Measurements from ENCODE around the gene NECAB2. TPM values are rescaled to one million over a fixed set of nuclear protein-coding genes. Genes with fewer than 3 reads are reported as not detected.
A peak's percentile ranks its signal among the peaks of the same experiment; 100 is the strongest.

Gene NECAB2
- total RNA-seq, 1 donor, result not detected

DNA sequence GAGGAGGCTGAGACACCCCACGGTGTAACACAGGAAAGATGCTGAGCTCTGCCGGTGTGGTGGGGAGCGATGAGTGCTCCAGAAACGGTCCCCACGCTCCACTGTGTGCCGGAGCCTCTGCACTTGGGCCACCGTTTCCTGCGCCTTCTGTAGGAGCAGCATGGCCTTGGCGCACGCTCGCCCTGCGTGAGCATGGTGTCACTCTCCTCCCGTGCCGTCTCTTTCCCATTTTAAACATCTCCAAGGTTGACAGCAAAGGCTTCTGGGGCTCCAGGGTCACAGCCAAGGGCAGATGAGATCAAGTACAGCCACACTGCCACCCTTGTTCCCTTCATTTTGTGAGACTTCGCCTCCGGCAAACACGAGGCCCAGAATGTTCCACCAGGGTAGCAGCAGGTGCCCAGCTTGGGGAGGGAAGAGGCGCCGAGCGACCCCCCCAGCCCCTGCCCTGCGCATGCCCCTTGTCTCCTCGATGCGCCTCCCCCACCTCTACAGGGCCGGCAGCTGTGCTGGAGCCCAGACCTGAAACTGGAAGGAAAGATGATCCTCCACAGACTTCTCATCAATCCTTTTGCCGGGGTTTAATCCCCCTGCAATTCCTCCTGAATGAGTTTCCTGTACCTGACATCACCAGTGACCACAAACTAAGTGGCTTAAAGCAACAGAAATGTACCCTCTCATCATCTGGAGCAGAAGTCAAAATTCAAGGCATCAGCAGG, 34.9 kb upstream of the NECAB2 start:
- H3K4me3 ChIP-seq (ENCODE audit: low read depth, low read length), result no peak overlapping the region
- DNase-seq (ENCODE audit: low read depth), result peak; percentile 30
- TF ChIP-seq, protein P1, sequence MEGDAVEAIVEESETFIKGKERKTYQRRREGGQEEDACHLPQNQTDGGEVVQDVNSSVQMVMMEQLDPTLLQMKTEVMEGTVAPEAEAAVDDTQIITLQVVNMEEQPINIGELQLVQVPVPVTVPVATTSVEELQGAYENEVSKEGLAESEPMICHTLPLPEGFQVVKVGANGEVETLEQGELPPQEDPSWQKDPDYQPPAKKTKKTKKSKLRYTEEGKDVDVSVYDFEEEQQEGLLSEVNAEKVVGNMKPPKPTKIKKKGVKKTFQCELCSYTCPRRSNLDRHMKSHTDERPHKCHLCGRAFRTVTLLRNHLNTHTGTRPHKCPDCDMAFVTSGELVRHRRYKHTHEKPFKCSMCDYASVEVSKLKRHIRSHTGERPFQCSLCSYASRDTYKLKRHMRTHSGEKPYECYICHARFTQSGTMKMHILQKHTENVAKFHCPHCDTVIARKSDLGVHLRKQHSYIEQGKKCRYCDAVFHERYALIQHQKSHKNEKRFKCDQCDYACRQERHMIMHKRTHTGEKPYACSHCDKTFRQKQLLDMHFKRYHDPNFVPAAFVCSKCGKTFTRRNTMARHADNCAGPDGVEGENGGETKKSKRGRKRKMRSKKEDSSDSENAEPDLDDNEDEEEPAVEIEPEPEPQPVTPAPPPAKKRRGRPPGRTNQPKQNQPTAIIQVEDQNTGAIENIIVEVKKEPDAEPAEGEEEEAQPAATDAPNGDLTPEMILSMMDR (IDR thresholded peaks at IDR 0.05; ENCODE audit: insufficient read depth, low read depth, low read length), result no peak

DNA sequence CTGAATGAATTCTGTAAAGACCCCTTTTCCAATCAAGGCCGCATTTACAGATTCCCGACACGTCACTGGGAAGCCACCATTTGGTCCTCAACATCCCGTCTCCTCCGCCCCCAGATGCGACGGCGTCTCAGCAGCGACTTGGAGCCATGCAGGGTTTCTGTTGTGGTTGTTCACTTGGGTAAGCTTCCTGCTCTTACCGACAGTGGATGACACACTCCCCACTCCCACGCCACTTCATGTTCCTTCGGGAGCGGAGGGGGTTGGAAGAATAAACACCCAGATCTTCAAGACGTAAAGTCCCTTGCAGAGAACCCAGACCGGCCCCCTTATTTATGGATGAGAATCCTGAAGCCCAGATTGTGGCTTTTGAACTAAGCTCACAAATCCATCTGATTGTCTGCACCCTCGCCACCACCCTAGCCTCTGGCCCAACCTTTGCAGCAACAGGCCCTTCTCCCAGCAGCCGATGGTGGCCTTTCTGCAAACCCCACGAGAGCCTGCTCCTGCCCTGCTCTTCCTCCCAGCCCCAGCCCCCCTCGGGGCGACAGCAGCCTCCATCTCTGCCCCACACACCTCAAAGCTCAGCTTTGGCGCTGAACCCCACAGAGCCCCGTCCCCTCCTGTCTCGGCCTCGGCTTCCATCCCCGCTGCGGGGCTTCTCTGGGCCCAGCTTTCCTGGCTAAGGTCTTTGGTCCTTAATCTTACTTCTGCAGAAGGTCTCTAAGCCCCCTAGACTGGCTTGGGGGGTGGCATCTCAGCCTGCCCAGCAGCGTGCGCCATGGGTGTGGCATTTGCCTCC, 34.0 kb upstream of the NECAB2 start:
- TF ChIP-seq, protein P1 (IDR thresholded peaks at IDR 0.05; ENCODE audit: insufficient read depth, low read depth, low read length), result no peak
- H3K4me3 ChIP-seq (ENCODE audit: low read depth, low read length), result no peak overlapping the region
- peak; percentile 52 for DNase-seq (ENCODE audit: low read depth)

DNA sequence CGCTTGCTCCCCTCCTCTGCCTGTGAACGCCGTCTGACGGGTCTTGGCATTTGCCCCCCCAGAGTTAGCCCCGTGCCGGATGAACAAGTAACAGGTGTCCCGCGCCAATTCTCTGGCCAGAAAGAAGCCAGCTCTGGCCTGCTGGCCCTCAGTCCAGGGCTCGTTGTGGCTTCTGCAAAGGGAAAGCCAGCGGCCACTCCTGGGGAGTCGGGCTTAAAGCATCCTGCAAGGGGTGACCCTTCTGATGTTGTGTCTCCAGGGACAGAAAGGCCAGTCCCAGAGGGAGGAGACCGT, 33.4 kb upstream of the NECAB2 start:
- TF ChIP-seq, protein P1 (IDR thresholded peaks at IDR 0.05; ENCODE audit: insufficient read depth, low read depth, low read length), result no peak
- no peak overlapping the region for H3K4me3 ChIP-seq (ENCODE audit: low read depth, low read length)
- DNase-seq (ENCODE audit: low read depth), result no peak

DNA sequence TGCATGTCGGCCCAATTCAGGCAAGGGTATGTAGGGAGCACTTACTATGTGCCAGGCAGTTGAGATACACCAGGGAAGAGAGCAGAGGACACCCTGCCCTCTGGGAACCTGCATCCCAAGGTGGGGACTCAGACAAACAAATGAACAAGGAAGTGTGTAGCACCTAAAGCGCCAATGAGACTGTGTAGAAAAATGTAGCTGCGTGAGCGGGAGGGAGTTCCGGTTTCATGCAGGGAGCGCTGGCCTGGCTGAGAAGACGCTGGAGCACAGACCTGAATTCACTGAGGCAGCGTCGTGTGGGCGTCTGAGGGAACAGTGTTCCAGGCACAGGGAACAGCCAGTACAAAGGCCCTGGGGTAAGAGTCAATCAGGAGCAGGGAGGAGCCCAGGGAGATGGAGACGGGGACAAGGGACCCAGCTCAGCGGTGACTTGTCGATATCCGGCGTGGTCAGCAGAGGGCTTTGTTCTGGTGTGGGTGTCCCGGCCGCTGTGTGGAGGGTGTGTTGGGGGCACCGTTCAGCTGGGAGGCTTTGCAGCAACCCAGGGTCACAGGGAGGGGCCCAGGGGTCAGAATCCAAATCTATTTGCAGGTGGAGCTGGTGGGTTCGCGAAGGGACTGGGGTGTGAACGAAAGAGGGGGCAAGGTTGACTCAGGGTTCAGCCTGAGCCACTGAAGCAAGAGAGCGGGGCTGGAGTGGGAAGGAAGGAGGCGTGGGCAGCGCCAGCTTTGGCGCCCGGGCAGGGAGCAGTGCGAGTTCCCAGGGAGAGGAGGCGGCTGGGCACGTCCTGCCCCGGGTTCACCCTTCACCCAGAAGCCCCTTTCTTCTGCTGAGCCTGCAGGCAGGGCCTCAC, 32.8 kb upstream of the NECAB2 start:
- TF ChIP-seq, protein P1 (IDR thresholded peaks at IDR 0.05; ENCODE audit: insufficient read depth, low read depth, low read length), result no peak
- DNase-seq (ENCODE audit: low read depth), result no peak

DNA sequence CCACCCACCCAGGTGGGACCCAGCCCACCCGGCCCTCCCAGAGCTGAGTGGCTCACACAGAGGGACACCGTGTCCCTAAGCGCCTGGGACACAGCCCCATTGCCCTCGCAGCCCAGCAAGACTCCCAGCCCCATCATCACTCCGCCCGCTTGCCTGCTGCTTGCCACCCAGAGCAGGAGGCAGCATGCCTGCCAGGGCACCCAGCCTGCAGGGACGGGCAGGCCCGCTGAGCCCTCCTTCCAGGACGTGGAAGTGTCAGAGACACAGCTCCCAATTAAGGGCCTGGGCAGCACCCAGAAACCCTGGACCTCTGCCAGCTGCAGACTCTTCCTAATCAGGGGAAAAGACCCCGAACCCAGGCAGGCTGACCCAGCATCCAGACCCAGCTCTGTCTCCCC, 32.2 kb upstream of the NECAB2 start:
- TF ChIP-seq, protein P1 (IDR thresholded peaks at IDR 0.05; ENCODE audit: insufficient read depth, low read depth, low read length), result no peak
- DNase-seq (ENCODE audit: low read depth), result no peak
- H3K4me3 ChIP-seq (ENCODE audit: low read depth, low read length), result no peak overlapping the region

More for the DNA sequence above, 32.8 kb upstream of the NECAB2 start:
- H3K4me3 ChIP-seq (ENCODE audit: low read depth, low read length), result no peak overlapping the region

DNA sequence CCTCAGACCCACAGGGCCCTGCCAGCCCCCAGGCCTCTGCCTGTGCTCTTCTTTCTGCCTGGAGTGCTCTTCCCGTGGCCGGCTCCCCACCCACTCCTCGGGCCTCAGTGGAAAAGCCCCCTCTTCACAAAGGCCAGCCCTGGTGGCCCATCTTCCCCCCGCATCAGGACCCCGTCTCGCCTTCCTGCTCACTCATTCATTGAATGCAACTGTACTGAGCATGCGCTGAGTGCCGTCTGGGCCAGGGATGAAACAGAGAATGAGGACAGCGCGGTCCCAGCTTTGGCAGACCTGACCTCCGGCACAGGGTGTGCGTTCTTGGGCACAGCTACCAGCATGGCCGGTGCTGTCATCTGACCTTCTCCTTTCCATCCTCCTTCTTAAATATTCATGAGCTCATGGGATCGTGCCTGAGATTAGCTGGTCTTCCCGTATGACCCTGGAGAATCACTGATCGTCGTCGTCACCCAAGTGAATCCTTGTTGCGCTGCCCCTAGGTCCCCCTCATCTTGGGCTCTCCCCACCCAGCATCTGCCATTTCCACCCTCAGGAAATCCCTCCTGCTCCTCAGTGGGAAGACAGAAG, 31.4 kb upstream of the NECAB2 start:
- TF ChIP-seq, protein P1 (IDR thresholded peaks at IDR 0.05; ENCODE audit: insufficient read depth, low read depth, low read length), result no peak
- DNase-seq (ENCODE audit: low read depth), result no peak
- no peak overlapping the region for H3K4me3 ChIP-seq (ENCODE audit: low read depth, low read length)
